ENCODE results near the gene ZNF536.
"Not testable (repeated sequence)": the region's sequence is repeated elsewhere in the genome, so short reads cannot be mapped to it uniquely, and the experiment has no call there.

The ZNF536 gene

DNA sequence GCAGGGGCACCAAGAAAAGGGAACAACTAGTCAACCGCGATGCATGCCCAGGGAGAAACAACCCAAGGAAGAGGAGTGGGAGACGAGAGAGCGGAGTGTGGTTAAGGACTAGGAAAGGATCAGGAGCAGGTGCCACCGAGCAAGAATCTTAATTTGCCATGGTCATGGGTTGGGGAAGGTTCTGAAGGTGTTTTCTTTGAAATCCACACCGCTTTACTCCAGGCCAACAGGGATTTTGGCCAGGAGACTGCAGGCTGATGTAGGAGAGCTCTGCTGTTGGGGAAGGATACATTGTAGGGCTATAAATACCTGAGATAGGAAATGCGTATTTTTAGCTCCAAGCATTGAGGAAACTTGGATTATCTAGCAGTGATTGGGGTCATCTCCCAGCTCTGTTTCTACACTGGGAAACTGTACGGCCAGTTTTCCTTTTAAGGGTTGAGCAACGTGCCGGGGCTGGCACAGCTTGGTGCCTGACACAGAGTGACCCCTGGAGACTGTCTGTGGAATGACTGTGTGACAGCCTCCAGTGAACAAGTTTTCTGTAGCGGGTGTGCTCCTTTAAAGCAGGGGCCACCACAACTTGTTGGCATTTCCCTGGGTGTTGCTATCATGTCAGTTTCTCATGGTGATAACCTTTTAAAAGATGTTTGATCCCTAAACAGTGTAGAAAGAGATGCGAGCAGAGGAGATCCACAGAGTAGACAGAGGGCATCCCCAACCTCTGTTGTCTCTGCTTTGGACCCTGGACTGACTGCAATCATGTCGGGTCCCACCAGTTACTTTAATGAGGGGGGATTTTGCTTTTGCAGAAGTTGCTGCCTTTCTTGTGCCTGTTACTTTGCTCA is 34.3 kb downstream of the ZNF536 start:
- Histone ChIP-seq H3K9me3 (ENCODE audit: control insufficient read depth, insufficient read depth, low read depth, low read length) (no peaks in the 10 kb centered on the region), H3K36me3 (ENCODE audit: control insufficient read depth, insufficient read depth, low read length) (no peaks in the 10 kb centered on the region), H3K27me3 (ENCODE audit: control insufficient read depth, insufficient read depth, low read length) (no peaks in the 10 kb centered on the region), H3K4me1 (ENCODE audit: control insufficient read depth, insufficient read depth, low read length) (no peaks in the 10 kb centered on the region), H3K4me3 (ENCODE audit: low read depth, low read length) (no peak overlapping the region), H3K27ac (ENCODE audit: low read depth, low read length) (no peak overlapping the region), H3K9ac (ENCODE audit: low read length) (no peak overlapping the region)

DNA sequence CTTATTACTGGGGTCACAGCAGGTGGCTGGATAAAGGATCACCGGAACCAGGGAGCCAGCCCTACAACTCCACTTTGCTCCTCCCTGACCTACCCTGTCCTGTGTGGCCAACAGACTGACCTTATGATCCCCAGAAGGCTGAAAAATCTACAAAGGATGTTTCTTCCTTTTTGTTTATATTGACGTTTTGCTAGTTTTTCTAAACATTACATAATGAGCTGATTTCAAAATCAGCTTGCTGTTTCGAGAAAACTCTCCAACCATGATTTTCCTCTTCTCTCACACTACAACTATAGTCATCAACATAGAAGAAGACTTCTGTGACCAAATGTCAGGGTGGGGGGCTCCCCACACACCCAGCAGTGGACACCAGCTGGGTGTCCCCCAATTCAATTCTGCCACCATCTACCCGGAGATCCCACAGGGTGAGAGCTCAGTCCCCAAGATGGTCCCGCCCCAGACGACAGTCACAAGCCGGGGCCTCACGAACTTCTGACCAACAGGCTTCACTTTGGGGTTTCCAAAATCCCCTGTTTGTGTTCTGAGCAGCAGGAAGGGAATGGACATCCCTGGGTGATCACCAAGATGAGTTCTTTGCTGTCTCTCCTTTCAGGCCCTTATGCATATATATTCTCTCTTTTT is 35.0 kb downstream of the ZNF536 start:
- H3K9me3 ChIP-seq (ENCODE audit: control insufficient read depth, insufficient read depth, low read depth, low read length), result no peaks in the 10 kb centered on the region
- no peak overlapping the region for H3K27ac ChIP-seq (ENCODE audit: low read depth, low read length)
- no peaks in the 10 kb centered on the region for H3K36me3 ChIP-seq (ENCODE audit: control insufficient read depth, insufficient read depth, low read length)
- no peak overlapping the region for H3K4me3 ChIP-seq (ENCODE audit: low read depth, low read length)
- H3K4me1 ChIP-seq (ENCODE audit: control insufficient read depth, insufficient read depth, low read length), result no peaks in the 10 kb centered on the region
- no peaks in the 10 kb centered on the region for H3K27me3 ChIP-seq (ENCODE audit: control insufficient read depth, insufficient read depth, low read length)
- no peak overlapping the region for H3K9ac ChIP-seq (ENCODE audit: low read length)

DNA sequence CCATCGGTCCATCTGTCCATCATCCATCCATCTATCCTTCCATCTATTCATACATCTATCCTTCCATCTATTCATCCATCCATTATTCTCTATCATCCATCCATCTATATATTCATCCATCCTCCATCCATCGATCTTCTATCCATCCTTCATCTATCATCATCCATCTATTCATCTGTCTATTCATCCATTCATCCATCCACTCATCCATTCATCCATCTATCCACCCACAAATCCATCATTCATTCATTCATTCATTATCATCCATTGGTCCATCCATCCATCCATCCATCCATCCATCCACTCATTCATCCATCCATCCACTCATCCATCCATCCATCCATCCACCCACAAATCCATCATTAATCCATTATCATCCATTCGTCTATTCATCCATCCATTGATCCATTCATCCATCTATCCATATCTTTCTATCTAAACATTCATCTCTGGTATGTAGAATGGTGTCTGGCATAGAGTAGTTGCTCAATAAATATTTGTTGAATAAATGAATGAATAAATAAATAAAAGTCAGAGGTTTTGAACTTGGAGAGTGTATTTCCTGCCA is 36.6 kb downstream of the ZNF536 start:
- Histone ChIP-seq H3K27ac (ENCODE audit: low read depth, low read length) (no peak overlapping the region), H3K4me3 (ENCODE audit: low read depth, low read length) (no peak overlapping the region), H3K4me1 (ENCODE audit: control insufficient read depth, insufficient read depth, low read length) (no peaks in the 10 kb centered on the region), H3K27me3 (ENCODE audit: control insufficient read depth, insufficient read depth, low read length) (no peaks in the 10 kb centered on the region), H3K9me3 (ENCODE audit: control insufficient read depth, insufficient read depth, low read depth, low read length) (no peaks in the 10 kb centered on the region), H3K36me3 (ENCODE audit: control insufficient read depth, insufficient read depth, low read length) (no peaks in the 10 kb centered on the region), H3K9ac (ENCODE audit: low read length) (no peak overlapping the region)

DNA sequence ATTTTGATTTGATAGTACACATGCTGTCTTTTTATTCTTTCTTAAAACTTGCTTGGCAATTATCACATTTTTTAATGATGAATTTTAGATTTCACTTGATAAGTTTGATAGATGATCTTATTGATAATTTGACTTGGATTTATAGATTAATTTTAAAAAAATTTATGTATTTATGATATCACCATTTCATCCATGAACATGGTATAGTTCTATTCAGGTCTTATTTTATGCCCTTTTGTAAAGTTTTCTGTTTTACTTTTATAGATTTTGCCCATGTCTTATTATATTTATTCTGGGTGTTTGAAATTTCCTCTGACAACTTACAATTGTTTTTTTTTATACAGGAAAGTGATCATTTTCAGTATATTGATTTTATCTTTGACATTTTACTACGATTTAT is 39.5 kb downstream of the ZNF536 start:
- Histone ChIP-seq H3K9me3 (ENCODE audit: control insufficient read depth, insufficient read depth, low read depth, low read length) (no peaks in the 10 kb centered on the region), H3K4me3 (ENCODE audit: low read depth, low read length) (no peak overlapping the region), H3K9ac (ENCODE audit: low read length) (no peak overlapping the region), H3K27me3 (ENCODE audit: control insufficient read depth, insufficient read depth, low read length) (no peaks in the 10 kb centered on the region), H3K27ac (ENCODE audit: low read depth, low read length) (no peak overlapping the region), H3K36me3 (ENCODE audit: control insufficient read depth, insufficient read depth, low read length) (no peaks in the 10 kb centered on the region), H3K4me1 (ENCODE audit: control insufficient read depth, insufficient read depth, low read length) (no peaks in the 10 kb centered on the region)

DNA sequence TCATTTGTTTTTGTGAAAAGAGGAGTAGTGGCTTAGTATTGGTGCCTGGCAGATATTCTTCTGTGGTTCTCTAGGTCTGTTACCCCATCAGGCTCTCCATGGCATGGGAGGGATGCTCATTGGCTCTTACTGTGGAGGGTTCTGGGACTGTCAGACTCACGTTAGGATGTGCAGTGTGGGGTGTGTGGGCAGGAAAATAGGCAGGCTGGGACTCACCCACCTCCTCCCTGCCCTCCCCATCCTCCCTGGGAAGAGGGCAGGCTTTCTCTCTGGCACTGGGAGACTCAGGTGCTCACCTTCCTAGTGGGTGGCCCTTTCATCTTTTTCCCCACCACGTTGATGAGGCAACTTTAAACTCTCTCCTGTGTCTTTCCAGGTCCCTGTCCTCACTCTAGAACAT is 44.2 kb downstream of the ZNF536 start:
- no peaks in the 10 kb centered on the region for H3K4me1 ChIP-seq (ENCODE audit: control insufficient read depth, insufficient read depth, low read length)
- no peaks in the 10 kb centered on the region for H3K36me3 ChIP-seq (ENCODE audit: control insufficient read depth, insufficient read depth, low read length)
- H3K27me3 ChIP-seq (ENCODE audit: control insufficient read depth, insufficient read depth, low read length), result no peaks in the 10 kb centered on the region
- H3K9ac ChIP-seq (ENCODE audit: low read length), result no peak overlapping the region
- no peak overlapping the region for H3K27ac ChIP-seq (ENCODE audit: low read depth, low read length)
- no peaks in the 10 kb centered on the region for H3K9me3 ChIP-seq (ENCODE audit: control insufficient read depth, insufficient read depth, low read depth, low read length)
- H3K4me3 ChIP-seq (ENCODE audit: low read depth, low read length), result no peak overlapping the region

DNA sequence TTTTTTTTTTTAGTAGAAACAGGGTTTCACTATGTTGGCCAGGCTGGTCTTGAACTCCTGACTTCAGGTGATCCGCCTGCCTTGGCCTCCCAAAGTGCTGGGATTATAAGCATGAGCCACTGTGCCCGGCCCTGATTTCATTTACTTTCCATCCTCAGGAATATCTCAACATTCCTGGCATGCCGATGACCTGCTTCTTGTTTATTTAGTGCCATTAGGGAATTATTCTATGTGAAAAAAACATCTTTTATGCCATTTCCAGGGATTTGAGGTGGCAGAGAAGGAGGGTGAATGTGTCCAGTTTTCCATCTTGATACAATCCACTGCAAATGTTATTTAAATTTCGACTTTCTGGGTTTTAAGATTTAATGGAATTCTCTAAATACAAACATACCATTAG is 45.0 kb downstream of the ZNF536 start:
- H3K9me3 ChIP-seq (ENCODE audit: control insufficient read depth, insufficient read depth, low read depth, low read length); H3K9ac ChIP-seq (ENCODE audit: low read length); H3K4me3 ChIP-seq (ENCODE audit: low read depth, low read length); H3K27ac ChIP-seq (ENCODE audit: low read depth, low read length); H3K27me3 ChIP-seq (ENCODE audit: control insufficient read depth, insufficient read depth, low read length); H3K36me3 ChIP-seq (ENCODE audit: control insufficient read depth, insufficient read depth, low read length); H3K4me1 ChIP-seq (ENCODE audit: control insufficient read depth, insufficient read depth, low read length): not testable (repeated sequence)

DNA sequence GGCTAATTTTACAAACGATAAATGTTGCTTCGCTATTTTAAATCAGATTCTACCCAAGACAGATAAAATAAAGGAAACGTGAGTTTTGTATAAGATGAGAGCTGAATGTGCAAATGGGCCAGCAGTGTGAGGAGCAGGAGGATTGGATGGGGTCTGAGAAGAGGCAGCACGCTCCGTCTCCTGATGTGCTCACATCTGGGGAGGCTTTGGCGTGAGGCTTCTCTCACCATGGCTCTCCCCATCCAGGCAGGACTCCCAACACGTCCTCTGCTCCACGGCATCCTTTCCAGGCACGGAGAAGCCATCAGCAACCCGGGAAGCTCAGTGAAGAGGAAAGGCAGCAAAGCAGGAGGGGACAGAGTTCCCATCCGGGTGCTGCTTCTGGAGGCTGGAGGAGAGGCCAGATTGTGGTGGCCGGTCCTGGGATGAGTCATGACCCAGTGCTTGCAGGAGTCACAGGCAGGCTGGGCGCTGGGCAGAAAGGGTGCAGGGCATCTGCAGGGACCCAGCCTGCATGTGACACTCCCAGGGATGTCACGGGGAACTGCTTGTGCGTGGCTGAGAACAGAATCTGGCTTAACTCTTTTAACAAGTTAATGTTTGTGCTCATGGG is 47.5 kb downstream of the ZNF536 start:
- Histone ChIP-seq H3K4me1 (ENCODE audit: control insufficient read depth, insufficient read depth, low read length) (no peaks in the 10 kb centered on the region), H3K36me3 (ENCODE audit: control insufficient read depth, insufficient read depth, low read length) (no peaks in the 10 kb centered on the region), H3K27ac (ENCODE audit: low read depth, low read length) (no peak overlapping the region), H3K4me3 (ENCODE audit: low read depth, low read length) (no peak overlapping the region), H3K9me3 (ENCODE audit: control insufficient read depth, insufficient read depth, low read depth, low read length) (no peaks in the 10 kb centered on the region), H3K27me3 (ENCODE audit: control insufficient read depth, insufficient read depth, low read length) (no peaks in the 10 kb centered on the region), H3K9ac (ENCODE audit: low read length) (no peak overlapping the region)

DNA sequence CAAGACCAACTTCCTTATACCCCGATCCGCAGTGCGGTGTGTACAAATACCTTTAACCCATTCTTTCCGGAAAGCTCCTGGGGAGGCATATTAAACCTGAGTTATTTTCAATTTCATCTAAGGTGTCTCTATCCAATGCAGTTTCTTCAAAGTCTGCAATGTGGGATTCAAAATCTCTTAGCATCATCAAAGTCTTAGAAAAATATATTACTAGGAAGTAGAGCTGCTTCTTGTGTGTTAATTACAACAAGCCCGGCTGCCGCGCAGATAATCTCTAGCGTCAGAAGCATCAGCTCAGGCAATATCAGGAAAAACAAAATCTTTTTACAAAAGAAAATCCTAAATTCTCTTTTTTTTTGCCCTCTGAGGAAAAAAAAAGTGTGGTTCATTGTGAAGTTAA is 48.1 kb downstream of the ZNF536 start:
- Histone ChIP-seq H3K4me1 (ENCODE audit: control insufficient read depth, insufficient read depth, low read length) (no peaks in the 10 kb centered on the region), H3K9ac (ENCODE audit: low read length) (no peak overlapping the region), H3K27me3 (ENCODE audit: control insufficient read depth, insufficient read depth, low read length) (no peaks in the 10 kb centered on the region), H3K4me3 (ENCODE audit: low read depth, low read length) (no peak overlapping the region), H3K36me3 (ENCODE audit: control insufficient read depth, insufficient read depth, low read length) (no peaks in the 10 kb centered on the region), H3K9me3 (ENCODE audit: control insufficient read depth, insufficient read depth, low read depth, low read length) (no peaks in the 10 kb centered on the region), H3K27ac (ENCODE audit: low read depth, low read length) (no peak overlapping the region)

DNA sequence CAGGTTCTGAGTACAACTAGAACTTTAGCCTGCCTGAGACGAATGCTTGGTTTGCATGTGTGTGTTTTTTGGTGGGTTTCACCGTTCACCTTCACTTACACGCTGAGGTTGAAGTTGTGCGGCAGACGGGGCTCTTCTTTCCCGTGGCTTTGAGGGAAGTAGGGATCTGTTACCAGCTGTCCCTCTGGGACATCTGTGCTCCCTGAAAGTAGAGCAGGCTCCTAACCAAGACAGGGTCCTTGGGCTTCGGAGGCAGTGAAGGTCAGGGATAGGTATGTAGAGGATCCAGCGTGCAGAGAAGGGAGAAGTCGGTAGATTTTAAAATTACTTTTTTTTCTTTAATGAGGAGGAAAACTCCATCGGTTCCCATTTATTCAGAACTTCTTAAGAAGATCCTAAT is 48.7 kb downstream of the ZNF536 start:
- no peak overlapping the region for H3K9ac ChIP-seq (ENCODE audit: low read length)
- no peaks in the 10 kb centered on the region for H3K36me3 ChIP-seq (ENCODE audit: control insufficient read depth, insufficient read depth, low read length)
- no peaks in the 10 kb centered on the region for H3K27me3 ChIP-seq (ENCODE audit: control insufficient read depth, insufficient read depth, low read length)
- H3K27ac ChIP-seq (ENCODE audit: low read depth, low read length), result no peak overlapping the region
- H3K4me1 ChIP-seq (ENCODE audit: control insufficient read depth, insufficient read depth, low read length), result no peaks in the 10 kb centered on the region
- no peak overlapping the region for H3K4me3 ChIP-seq (ENCODE audit: low read depth, low read length)
- H3K9me3 ChIP-seq (ENCODE audit: control insufficient read depth, insufficient read depth, low read depth, low read length), result no peaks in the 10 kb centered on the region

DNA sequence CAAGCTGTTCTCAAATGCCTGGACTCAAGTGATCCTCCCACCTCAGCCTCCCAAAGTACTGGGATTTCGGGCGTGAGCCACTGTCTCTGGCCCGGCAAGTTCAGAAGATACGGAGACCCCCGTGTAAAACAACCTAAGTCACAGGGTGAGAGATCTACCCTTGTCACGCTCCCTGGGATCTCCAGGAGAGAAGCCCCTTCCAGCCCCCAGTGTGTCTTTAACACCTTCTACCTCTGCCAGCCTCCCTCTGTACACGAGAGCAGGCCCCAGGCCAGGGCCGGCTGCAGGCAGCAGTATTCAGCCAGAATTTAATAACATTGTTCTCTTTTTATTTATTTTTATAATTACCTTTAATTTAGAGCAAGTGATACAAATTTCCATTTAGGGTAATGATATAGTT is 49.4 kb downstream of the ZNF536 start:
- H3K36me3 ChIP-seq (ENCODE audit: control insufficient read depth, insufficient read depth, low read length), result no peaks in the 10 kb centered on the region
- no peaks in the 10 kb centered on the region for H3K27me3 ChIP-seq (ENCODE audit: control insufficient read depth, insufficient read depth, low read length)

DNA sequence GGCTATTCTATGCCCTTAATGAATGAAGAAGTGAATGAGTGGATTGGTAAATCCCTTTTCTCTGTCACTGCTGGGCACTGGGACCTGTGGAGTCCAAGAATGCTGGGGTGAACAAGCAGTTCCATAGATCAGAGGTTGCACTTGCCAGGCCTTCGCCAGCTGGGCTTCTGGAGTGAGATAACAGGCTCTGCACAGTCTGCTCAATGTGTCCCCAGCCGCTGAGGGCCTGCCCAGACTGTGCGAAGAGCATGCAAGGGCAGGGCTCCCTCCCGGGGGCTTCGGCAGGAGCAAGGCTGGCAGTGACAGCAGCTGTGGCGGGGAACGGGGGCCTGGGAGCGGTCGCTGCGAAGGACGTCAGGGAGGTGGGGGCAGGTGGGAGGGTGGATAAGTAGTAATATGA is 51.3 kb downstream of the ZNF536 start:
- Histone ChIP-seq H3K27me3 (ENCODE audit: control insufficient read depth, insufficient read depth, low read length) (no peaks in the 10 kb centered on the region), H3K4me3 (ENCODE audit: low read depth, low read length) (no peak overlapping the region), H3K9ac (ENCODE audit: low read length) (no peak overlapping the region), H3K4me1 (ENCODE audit: control insufficient read depth, insufficient read depth, low read length) (no peaks in the 10 kb centered on the region), H3K27ac (ENCODE audit: low read depth, low read length) (no peak overlapping the region), H3K36me3 (ENCODE audit: control insufficient read depth, insufficient read depth, low read length) (no peaks in the 10 kb centered on the region), H3K9me3 (ENCODE audit: control insufficient read depth, insufficient read depth, low read depth, low read length) (no peaks in the 10 kb centered on the region)

More for the DNA sequence above, 49.4 kb downstream of the ZNF536 start:
- no peaks in the 10 kb centered on the region for H3K9me3 ChIP-seq (ENCODE audit: control insufficient read depth, insufficient read depth, low read depth, low read length)
- H3K4me1 ChIP-seq (ENCODE audit: control insufficient read depth, insufficient read depth, low read length), result no peaks in the 10 kb centered on the region
- H3K4me3 ChIP-seq (ENCODE audit: low read depth, low read length), result no peak overlapping the region
- no peak overlapping the region for H3K27ac ChIP-seq (ENCODE audit: low read depth, low read length)
- H3K9ac ChIP-seq (ENCODE audit: low read length), result no peak overlapping the region
